Measurements from ENCODE around the gene COX14.

The COX14 gene

GRCh38 chr12:50078281-50078680 lies 33.8 kb upstream of the COX14 start:
- H3K4me3 ChIP-seq (ENCODE audit: low read length): no peak overlapping the region
- no peak for TF ChIP-seq ZNF274 (IDR thresholded peaks at IDR 0.05; ENCODE audit: low read depth, low read length)

- no peak overlapping the region for H3K4me3 ChIP-seq (ENCODE audit: low read length)
- TF ChIP-seq ZNF274 (IDR thresholded peaks at IDR 0.05; ENCODE audit: low read depth, low read length): no peak
These were observed 32.3 kb upstream of the COX14 start for GRCh38 chr12:50079771-50080170.

- H3K4me3 ChIP-seq (ENCODE audit: low read length): no peak overlapping the region
- TF ChIP-seq ZNF274 (IDR thresholded peaks at IDR 0.05; ENCODE audit: low read depth, low read length): no peak
These were observed 30.8 kb upstream of the COX14 start for GRCh38 chr12:50081096-50081808.

- no peak for TF ChIP-seq ZNF274 (IDR thresholded peaks at IDR 0.05; ENCODE audit: low read depth, low read length)
- H3K4me3 ChIP-seq (ENCODE audit: low read length): no peak overlapping the region
These were observed 29.4 kb upstream of the COX14 start for GRCh38 chr12:50082644-50083043.

GRCh38 chr12:50083301-50083700 lies 28.7 kb upstream of the COX14 start:
- H3K4me3 ChIP-seq (ENCODE audit: low read length): no peak overlapping the region
- no peak for TF ChIP-seq ZNF274 (IDR thresholded peaks at IDR 0.05; ENCODE audit: low read depth, low read length)

GRCh38 chr12:50084409-50084774 lies 27.6 kb upstream of the COX14 start:
- peak overlapping the region; percentile 95 for H3K4me3 ChIP-seq (ENCODE audit: low read length)

- peak within 1 kb of the TSS; percentile 95 for H3K4me3 ChIP-seq (ENCODE audit: low read length)
- no peak for TF ChIP-seq ZNF274 (IDR thresholded peaks at IDR 0.05; ENCODE audit: low read depth, low read length)
These were observed 27.0 kb upstream of the COX14 start, which contains the start of gene SMARCD1 for GRCh38 chr12:50084775-50085614. SMARCD1 (plus strand) TSS chr12:50085342; CDS start chr12:50085370, 28 bp downstream.

- H3K4me3 ChIP-seq (ENCODE audit: low read length): peak overlapping the region; percentile 95
- no peak for TF ChIP-seq ZNF274 (IDR thresholded peaks at IDR 0.05; ENCODE audit: low read depth, low read length)
These were observed 26.4 kb upstream of the COX14 start for GRCh38 chr12:50085615-50086072.

GRCh38 chr12:50086148-50086547 lies 25.9 kb upstream of the COX14 start:
- peak overlapping the region; percentile 95 for H3K4me3 ChIP-seq (ENCODE audit: low read length)
- TF ChIP-seq ZNF274 (IDR thresholded peaks at IDR 0.05; ENCODE audit: low read depth, low read length): no peak

- no peak overlapping the region for H3K4me3 ChIP-seq (ENCODE audit: low read length)
- TF ChIP-seq ZNF274 (IDR thresholded peaks at IDR 0.05; ENCODE audit: low read depth, low read length): no peak
These were observed 24.9 kb upstream of the COX14 start for GRCh38 chr12:50087151-50087550.

GRCh38 chr12:50087995-50088394 lies 24.0 kb upstream of the COX14 start:
- no peak for TF ChIP-seq ZNF274 (IDR thresholded peaks at IDR 0.05; ENCODE audit: low read depth, low read length)

GRCh38 chr12:50088577-50089335 lies 23.3 kb upstream of the COX14 start:
- TF ChIP-seq ZNF274 (IDR thresholded peaks at IDR 0.05; ENCODE audit: low read depth, low read length): no peak
- no peak overlapping the region for H3K4me3 ChIP-seq (ENCODE audit: low read length)

More at GRCh38 chr12:50087995-50088394, 24.0 kb upstream of the COX14 start:
- no peak overlapping the region for H3K4me3 ChIP-seq (ENCODE audit: low read length)

- no peak for TF ChIP-seq ZNF274 (IDR thresholded peaks at IDR 0.05; ENCODE audit: low read depth, low read length)
- H3K4me3 ChIP-seq (ENCODE audit: low read length): no peak overlapping the region
These were observed 22.3 kb upstream of the COX14 start for GRCh38 chr12:50089730-50090129.

- H3K4me3 ChIP-seq (ENCODE audit: low read length): no peak overlapping the region
- TF ChIP-seq ZNF274 (IDR thresholded peaks at IDR 0.05; ENCODE audit: low read depth, low read length): no peak
These were observed 21.6 kb upstream of the COX14 start for GRCh38 chr12:50090391-50090790.

Data from GM08714 (cell line).